Glutamatergic neuron (in vitro differentiated cells): ENCODE data around the gene SOX12. TPM values are rescaled to one million over a fixed set of nuclear protein-coding genes. Genes with fewer than 3 reads are reported as not detected.

Source experiments
- DNase-seq: peaks from one replicate; pipeline ENCODE4 v3.0.0; 2022
- H3K27ac Mint-ChIP-seq: one replicate; pipeline ENCODE4 v1.8.0; 2020; ENCODE audit warnings: mild to moderate bottlenecking, mixed read lengths, inconsistent platforms; ENCODE audit not compliant: unreplicated experiment
- H3K27me3 Mint-ChIP-seq: one replicate; pipeline ENCODE4 v1.8.0; 2020; ENCODE audit warnings: mild to moderate bottlenecking, moderate library complexity, mixed read lengths, inconsistent platforms; ENCODE audit not compliant: unreplicated experiment
- H3K36me3 Mint-ChIP-seq: one replicate; pipeline ENCODE4 v1.8.0; 2020; ENCODE audit warnings: mild to moderate bottlenecking, mixed read lengths, inconsistent platforms; ENCODE audit not compliant: unreplicated experiment
- H3K4me1 Mint-ChIP-seq: one replicate; pipeline ENCODE4 v1.8.0; 2020; ENCODE audit warnings: mild to moderate bottlenecking, low read depth, mixed read lengths, inconsistent platforms; ENCODE audit not compliant: unreplicated experiment
- H3K4me3 Mint-ChIP-seq: one replicate; pipeline ENCODE4 v1.8.0; 2020; ENCODE audit warnings: mild to moderate bottlenecking, mixed read lengths, inconsistent platforms; ENCODE audit not compliant: unreplicated experiment
- H3K9me3 Mint-ChIP-seq: one replicate; pipeline ENCODE4 v1.8.0; 2020; ENCODE audit warnings: mild to moderate bottlenecking, moderate library complexity, mixed read lengths, inconsistent platforms; ENCODE audit not compliant: unreplicated experiment
- CTCF ChIP-seq: fragments of 200-600 bp; sonication (generic); IDR thresholded peaks from one replicate; pipeline ENCODE4 v1.5.0; 2021; ENCODE audit not compliant: partially characterized antibody, unreplicated experiment
- total RNA-seq: library from RNA; stranded (reverse); fragmentation: NEBNext Ultra II Directional; extraction: Animal tissue kit (Norgen Biotek cat#: 25700); gene quantifications from one replicate; pipeline ENCODE4 v1.2.1, GENCODE V29; 2021; ENCODE audit not compliant: unreplicated experiment

SOX12 gene
- total RNA-seq, 1 donor from 2014 or later: 67.0 TPM

- no peak for TF ChIP-seq CTCF
- peaks cover 17% of the 10 kb centered on the region for H3K4me1 Mint-ChIP-seq
- H3K27me3 Mint-ChIP-seq: peaks cover 3% of the 10 kb centered on the region
- H3K27ac Mint-ChIP-seq: no peak overlapping the region
- peaks cover under 1% of the 10 kb centered on the region for H3K9me3 Mint-ChIP-seq
- DNase-seq: no peak
- no peaks in the 10 kb centered on the region for H3K36me3 Mint-ChIP-seq
- H3K4me3 Mint-ChIP-seq: no peak overlapping the region
Measured at GRCh38 chr20:363319-364078, 38.1 kb downstream of the SOX12 start.

DNA sequence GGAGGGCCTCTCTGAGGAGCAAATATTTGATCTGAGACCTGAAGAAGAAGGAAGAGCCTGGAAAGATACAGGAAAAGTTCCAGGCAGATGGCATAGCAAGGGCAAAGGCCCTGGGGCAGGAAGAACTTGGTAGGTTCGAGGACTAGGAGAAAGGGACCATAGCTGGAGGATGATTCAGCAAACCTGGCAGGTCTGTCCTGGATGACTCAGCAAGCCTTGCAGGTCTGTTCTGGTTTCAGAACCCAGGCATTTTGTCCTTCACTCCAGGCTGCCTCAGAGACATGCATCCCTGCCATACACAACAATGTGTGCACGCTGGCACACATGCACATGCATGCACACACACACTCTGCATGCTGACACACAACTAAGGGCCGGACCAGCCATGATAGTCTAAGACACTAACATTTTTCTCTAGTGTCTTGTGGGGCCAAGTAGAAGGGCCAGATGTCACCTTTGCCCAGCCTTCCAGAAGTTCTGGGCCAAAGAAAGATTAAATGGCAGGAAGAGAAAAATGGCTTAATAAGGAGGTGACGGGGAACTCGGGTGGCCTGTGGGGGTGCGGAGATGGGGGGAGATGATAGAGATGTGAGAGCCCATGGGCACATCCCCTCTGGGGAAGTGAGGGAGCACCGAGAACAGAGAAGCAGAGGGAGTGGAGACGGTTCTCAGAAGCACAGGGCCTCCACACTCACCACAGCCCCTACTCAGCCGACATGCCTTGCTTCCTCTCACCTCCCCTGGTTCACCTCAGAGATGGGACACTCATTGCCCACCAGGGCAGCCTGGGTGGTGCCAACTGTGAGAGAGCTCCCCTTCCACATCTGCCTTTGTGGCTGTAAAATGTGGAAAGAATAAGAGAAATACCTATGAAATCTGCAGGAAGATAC is 39.8 kb downstream of the SOX12 start:
- Mint-ChIP-seq H3K36me3 (no peaks in the 10 kb centered on the region), H3K27ac (no peak overlapping the region), H3K4me3 (no peak overlapping the region), H3K4me1 (peaks cover 16% of the 10 kb centered on the region), H3K27me3 (peaks cover 2% of the 10 kb centered on the region), H3K9me3 (peaks cover 1% of the 10 kb centered on the region)
- no peak for DNase-seq
- TF ChIP-seq CTCF: no peak

- TF ChIP-seq CTCF: no peak
- no peak for DNase-seq
- peaks cover 2% of the 10 kb centered on the region for H3K27me3 Mint-ChIP-seq
- H3K9me3 Mint-ChIP-seq: peaks cover 1% of the 10 kb centered on the region
- H3K4me3 Mint-ChIP-seq: no peak overlapping the region
- peaks cover 10% of the 10 kb centered on the region for H3K4me1 Mint-ChIP-seq
- no peak overlapping the region for H3K27ac Mint-ChIP-seq
- H3K36me3 Mint-ChIP-seq: no peaks in the 10 kb centered on the region
Measured at GRCh38 chr20:366041-366718, 40.8 kb downstream of the SOX12 start.

GRCh38 chr20:366719-367485 is 41.5 kb downstream of the SOX12 start:
- H3K27me3 Mint-ChIP-seq: peaks cover 2% of the 10 kb centered on the region
- no peak for TF ChIP-seq CTCF
- H3K36me3 Mint-ChIP-seq: no peaks in the 10 kb centered on the region
- H3K4me3 Mint-ChIP-seq: no peak overlapping the region
- peaks cover 1% of the 10 kb centered on the region for H3K9me3 Mint-ChIP-seq
- no peak overlapping the region for H3K27ac Mint-ChIP-seq
- DNase-seq: no peak
- peaks cover 5% of the 10 kb centered on the region for H3K4me1 Mint-ChIP-seq
